SK-N-SH (cell line): ENCODE data around the gene C1GALT1C1L. TPM values are rescaled to one million over a fixed set of nuclear protein-coding genes. Genes with fewer than 3 reads are reported as not detected.

Source experiments
- CTCF ChIA-PET: fragments of 300-600, 350-600 bp; formaldehyde crosslinking; extraction: SDS; loops from one replicate; lab custom pipeline; 2021; lab: Yijun Ruan, JAX
- POLR2A ChIA-PET: fragments of 350-600 bp; sonication (Branson Sonifier 250); formaldehyde crosslinking; extraction: SDS; loops from one replicate; lab custom pipeline; 2020; ENCODE audit warnings: antibody characterized with exemption, inconsistent platforms; lab: Yijun Ruan, JAX
- DNase-seq: peaks from one replicate; pipeline ENCODE4 v3.0.0; 2012
- H2AFZ ChIP-seq: fragments of 200-600 bp; sonication (generic); 2 replicates; pipeline ENCODE4 v1.8.1; 2016; ENCODE audit warnings: antibody characterized with exemption, mild to moderate bottlenecking, low read depth
- H3F3A ChIP-seq: fragments of 200-600 bp; sonication (generic); replicated peaks from 2 replicates; pipeline ENCODE3; 2016; ENCODE audit warnings: antibody characterized with exemption, mild to moderate bottlenecking; ENCODE audit not compliant: insufficient read depth
- H3K27ac ChIP-seq, 2 experiments: fragments of 200-500 bp in 1 of 2; fragments of 200-600 bp in 1 of 2; sonication (Bioruptor generic) in 1 of 2; sonication (generic), shearing (Covaris generic) in 1 of 2; 2 replicates each; pipeline versions ENCODE4 v1.5.1 to v1.6.1; 2014 to 2016; ENCODE audit warnings: low read depth in 2 of 2, inconsistent platforms in 1 of 2, low read length in 1 of 2, mild to moderate bottlenecking in 1 of 2, mixed read lengths in 1 of 2
- H3K27me3 ChIP-seq: fragments of 200-600 bp; sonication (generic), shearing (Covaris generic); 2 replicates; pipeline ENCODE4 v1.6.1; 2016; ENCODE audit warnings: mixed run types; ENCODE audit not compliant: insufficient read depth
- H3K36me3 ChIP-seq, 2 experiments: fragments of 200-500 bp in 1 of 2; fragments of 200-600 bp in 1 of 2; sonication (Bioruptor generic) in 1 of 2; sonication (generic) in 1 of 2; replicated peaks in 1 of 2; 2 replicates each; pipeline versions ENCODE3 to v1.5.1; 2014 to 2016; ENCODE audit warnings: low read length in 1 of 2, mild to moderate bottlenecking in 1 of 2; ENCODE audit not compliant: insufficient read depth in 2 of 2, control insufficient read depth in 1 of 2
- H3K4me1 ChIP-seq, 2 experiments: fragments of 200-500 bp in 1 of 2; fragments of 200-600 bp in 1 of 2; sonication (Bioruptor generic) in 1 of 2; sonication (generic), shearing (Covaris generic) in 1 of 2; 2 replicates each; pipeline versions ENCODE4 v1.5.1 to v1.6.1; 2014 to 2016; ENCODE audit warnings: low read depth in 1 of 2, low read length in 1 of 2, mixed run types in 1 of 2; ENCODE audit not compliant: insufficient read depth in 2 of 2, control insufficient read depth in 1 of 2
- H3K4me2 ChIP-seq: fragments of 200-600 bp; sonication (generic), shearing (Covaris generic); 2 replicates; pipeline ENCODE4 v1.6.1; 2017; ENCODE audit warnings: mixed run types
- H3K4me3 ChIP-seq, 2 experiments: fragments of 200-500 bp in 1 of 2; fragments of 200-600 bp in 1 of 2; sonication (Bioruptor generic) in 1 of 2; sonication (generic), shearing (Covaris generic) in 1 of 2; 2 replicates each; pipeline versions ENCODE4 v1.5.1 to v1.8.1; 2014 to 2016; ENCODE audit warnings: low read depth in 2 of 2, inconsistent platforms in 1 of 2, low read length in 1 of 2, mild to moderate bottlenecking in 1 of 2, mixed read lengths in 1 of 2, moderate library complexity in 1 of 2
- H3K79me2 ChIP-seq: fragments of 200-600 bp; sonication (generic); 2 replicates; pipeline ENCODE4 v1.8.1; 2017; ENCODE audit warnings: mild to moderate bottlenecking; ENCODE audit not compliant: insufficient read depth
- H3K9ac ChIP-seq: fragments of 200-600 bp; sonication (generic); 2 replicates; pipeline ENCODE4 v1.6.1; 2017; ENCODE audit warnings: mixed run types
- H3K9me2 ChIP-seq: fragments of 200-600 bp; sonication (generic); 2 replicates; pipeline ENCODE4 v1.6.1; 2017; ENCODE audit warnings: mixed run types
- H3K9me3 ChIP-seq: fragments of 200-600 bp; sonication (generic); 2 replicates; pipeline ENCODE4 v1.6.1; 2017; ENCODE audit warnings: mixed run types, mild to moderate bottlenecking, moderate library complexity
- H4K20me1 ChIP-seq: fragments of 200-600 bp; sonication (generic); 2 replicates; pipeline ENCODE4 v1.6.1; 2017; ENCODE audit warnings: mild to moderate bottlenecking, mixed run types; ENCODE audit not compliant: insufficient read depth
- CHD2 ChIP-seq: fragments of 150-350 bp; IDR thresholded peaks from 2 replicates; pipeline ENCODE4 v1.6.1; 2018; ENCODE audit warnings: low read length; ENCODE audit not compliant: partially characterized antibody
- ELF1 ChIP-seq: IDR thresholded peaks from 2 replicates; pipeline ENCODE4 v1.4.0; 2012
- EP300 ChIP-seq, 2 experiments: IDR thresholded peaks; 2 replicates each; pipeline versions ENCODE4 v1.4.0 to v1.6.1; 2012; ENCODE audit warnings: borderline replicate concordance in 1 of 2, low read depth in 1 of 2, low read length in 1 of 2
- EZH2phosphoT487 ChIP-seq: fragments of 200-600 bp; sonication (generic); IDR thresholded peaks from 2 replicates; pipeline ENCODE4 v1.6.1; 2017; ENCODE audit warnings: low read depth, mixed run types, mild to moderate bottlenecking, antibody characterized with exemption, moderate library complexity, borderline replicate concordance
- FOXJ3 ChIP-seq: sonication (generic); formaldehyde crosslinking; IDR thresholded peaks from 2 replicates; pipeline ENCODE4 v1.5.1; 2020; ENCODE audit warnings: mild to moderate bottlenecking, missing genetic modification reagents
- FOXM1 ChIP-seq: IDR thresholded peaks from 2 replicates; pipeline ENCODE4 v1.4.0; 2012; ENCODE audit warnings: low read depth, mild to moderate bottlenecking
- GABPA ChIP-seq: IDR thresholded peaks from 2 replicates; pipeline ENCODE4 v1.4.0; 2012; ENCODE audit warnings: low read depth, mild to moderate bottlenecking
- GATA2 ChIP-seq: sonication (generic); formaldehyde crosslinking; IDR thresholded peaks from 2 replicates; pipeline ENCODE4 v1.5.0; 2020; ENCODE audit warnings: mild to moderate bottlenecking, missing genetic modification reagents
- IRF3 ChIP-seq: fragments of 150-350 bp; IDR thresholded peaks from 2 replicates; pipeline ENCODE4 v1.6.1; 2016; ENCODE audit warnings: mild to moderate bottlenecking, low read depth, low read length
- MAX ChIP-seq: IDR thresholded peaks from 2 replicates; pipeline ENCODE4 v1.4.0; 2012; ENCODE audit warnings: low read depth
- MEF2A ChIP-seq: IDR thresholded peaks from 2 replicates; pipeline ENCODE4 v1.4.0; 2012; ENCODE audit warnings: low read depth, borderline replicate concordance
- MXI1 ChIP-seq: IDR thresholded peaks from 2 replicates; pipeline ENCODE4 v1.6.1; 2012; ENCODE audit warnings: mild to moderate bottlenecking, low read depth, low read length, improper control_type of control experiment
- NRF1 ChIP-seq: IDR thresholded peaks from 2 replicates; pipeline ENCODE4 v1.6.1; 2012; ENCODE audit warnings: low read depth, mild to moderate bottlenecking, low read length
- PBX3 ChIP-seq: IDR thresholded peaks from 2 replicates; pipeline ENCODE4; 2012
- RCOR1 ChIP-seq: fragments of 150-350 bp; IDR thresholded peaks from 2 replicates; pipeline ENCODE4 v1.6.1; 2017; ENCODE audit warnings: antibody characterized with exemption, low read length
- RXRA ChIP-seq: IDR thresholded peaks from 2 replicates; pipeline ENCODE4 v1.4.0; 2012; ENCODE audit warnings: low read depth, mild to moderate bottlenecking, borderline replicate concordance
- TAF1 ChIP-seq: IDR thresholded peaks from 2 replicates; pipeline ENCODE4 v1.6.1; 2012; ENCODE audit warnings: low read depth, mild to moderate bottlenecking, low read length, moderate library complexity, borderline replicate concordance
- TCF12 ChIP-seq: IDR thresholded peaks from 2 replicates; pipeline ENCODE4 v1.4.0; 2012
- USF1 ChIP-seq: IDR thresholded peaks from 2 replicates; pipeline ENCODE4 v1.4.0; 2012; ENCODE audit warnings: low read depth, borderline replicate concordance
- YY1 ChIP-seq: IDR thresholded peaks from 2 replicates; pipeline ENCODE4 v1.4.0; 2012; ENCODE audit warnings: low read depth, mild to moderate bottlenecking
- WGBS: methylation state at CpG from one replicate; pipeline ENCODE4 v1.1.6; 2017; ENCODE audit warnings: low lambda C conversion rate; 5-methylcytosine and 5-hydroxymethylcytosine counted together
- polyA plus RNA-seq, 3 experiments: library from polyadenylated mRNA; depleted of rRNA; stranded (reverse); fragments of >200 nt; gene quantifications; 2 replicates each; pipeline ENCODE4 v1.2.3, GENCODE V29; 2012

The C1GALT1C1L gene
- polyA plus RNA-seq, 1 of the 3 experiments (the other 2 are of a cell fraction): 2.6 TPM

- no peaks in the 10 kb centered on the region for H3K27me3 ChIP-seq
- CTCF ChIA-PET: interaction anchor here (0.6 to 4.3 kb wide), 7 partner anchors 11 to 115 kb away, joined by 3 to 33 read pairs (median 3); no protein-coding TSS in a partner anchor
- WGBS: 2% methylated on average over 35 of the region's 75 CpGs
- no peaks in the 10 kb centered on the region for H3K9me3 ChIP-seq
- peak within 1 kb of the TSS; percentile 66; the same call in 1 of the 2 replicates for H3K9ac ChIP-seq
- peaks cover 5% of the 10 kb centered on the region for H3F3A ChIP-seq
- peaks cover 0 to 9% of the 10 kb centered on the region in 2 experiments; a peak in 1 of 4 replicates for H3K4me1 ChIP-seq
- no peak within 1 kb of the TSS for H3K27ac ChIP-seq
- no peaks in the 10 kb centered on the region for H4K20me1 ChIP-seq
- DNase-seq: peak; percentile 100
- POLR2A ChIA-PET: interaction anchor here (0.6 to 1.1 kb wide), 3 partner anchors 9 to 137 kb away, joined by 3 read pairs; partner anchors contain the start of genes DYNC2LI1 and THADA
- H3K9me2 ChIP-seq: no peaks in the 10 kb centered on the region
- no peaks in the 10 kb centered on the region for H3K79me2 ChIP-seq
- H3K4me3 ChIP-seq: peak within 1 kb of the TSS; percentile 76 to 79
- peak within 1 kb of the TSS; percentile 96 for H2AFZ ChIP-seq
- H3K4me2 ChIP-seq: peak within 1 kb of the TSS; percentile 89
- no peaks in the 10 kb centered on the region for H3K36me3 ChIP-seq
- TF ChIP-seq CHD2 (peak; percentile 61), ELF1 (no peak), MAX (no peak), PBX3 (peak; percentile 99), GABPA (no peak), IRF3 (peak; percentile 39; the same call in 1 of the 2 replicates)
Measured at GRCh38 chr2:43637030-43637803, 39.0 kb downstream of the C1GALT1C1L start, which contains the start of gene PLEKHH2. TSS of gene PLEKHH2 (plus strand) at chr2:43637260. CDS start at chr2:43644674, 7,414 bp downstream.

GRCh38 chr2:43636621-43637020 is 39.6 kb downstream of the C1GALT1C1L start:
- ChIA-PET CTCF (interaction anchor here (0.6 to 4.3 kb wide), 7 partner anchors 11 to 116 kb away, joined by 3 to 33 read pairs (median 3); no protein-coding TSS in a partner anchor), POLR2A (interaction anchor here (0.9 to 1.1 kb wide), 2 partner anchors 41 to 138 kb away, joined by 3 read pairs; partner anchors contain the start of genes DYNC2LI1 and THADA)
- Histone ChIP-seq H3K9me2 (no peaks in the 10 kb centered on the region), H3K79me2 (no peaks in the 10 kb centered on the region), H3K27me3 (no peaks in the 10 kb centered on the region), H4K20me1 (no peaks in the 10 kb centered on the region), H3K36me3 (no peaks in the 10 kb centered on the region), H3K4me1 (peaks cover 0 to 9% of the 10 kb centered on the region in 2 experiments; a peak in 1 of 4 replicates), H3K9ac (no peak overlapping the region), H3F3A (peaks cover 5% of the 10 kb centered on the region), H3K27ac (no peak overlapping the region), H3K9me3 (no peaks in the 10 kb centered on the region), H3K4me3 (peak overlapping the region; percentile 76 to 79), H2AFZ (peak overlapping the region; percentile 96; the same call in 1 of the 2 replicates), H3K4me2 (peak overlapping the region; percentile 89)
- WGBS: 54% methylated on average over 10 of the region's 10 CpGs
- DNase-seq: no peak
- TF ChIP-seq FOXM1 (no peak), TAF1 (no peak), EZH2phosphoT487 (no peak), FOXJ3 (CRISPR knock-in tag) (no peak), GABPA (no peak), RCOR1 (no peak), EP300 (IDR thresholded peaks at IDR 0.05; ENCODE audit: borderline replicate concordance in 1 of 2, low read depth in 1 of 2, low read length in 1 of 2) (no peak), YY1 (no peak), MEF2A (no peak), PBX3 (no peak), MXI1 (no peak), USF1 (no peak), TCF12 (no peak), NRF1 (no peak), GATA2 (CRISPR knock-in tag) (no peak), CHD2 (no peak), ELF1 (no peak), RXRA (no peak), MAX (no peak)
